Measurements from ENCODE around the gene EHMT2. TPM values are rescaled to one million over a fixed set of nuclear protein-coding genes. Genes with fewer than 3 reads are reported as not detected.
A peak's percentile ranks its signal among the peaks of the same experiment; 100 is the strongest.

The EHMT2 gene
- total and polyA plus RNA-seq, 2 of the 8 experiments (the other 6 are each of a cell fraction or from before 2014, with no cell fraction given), result 125 to 177 TPM

DNA sequence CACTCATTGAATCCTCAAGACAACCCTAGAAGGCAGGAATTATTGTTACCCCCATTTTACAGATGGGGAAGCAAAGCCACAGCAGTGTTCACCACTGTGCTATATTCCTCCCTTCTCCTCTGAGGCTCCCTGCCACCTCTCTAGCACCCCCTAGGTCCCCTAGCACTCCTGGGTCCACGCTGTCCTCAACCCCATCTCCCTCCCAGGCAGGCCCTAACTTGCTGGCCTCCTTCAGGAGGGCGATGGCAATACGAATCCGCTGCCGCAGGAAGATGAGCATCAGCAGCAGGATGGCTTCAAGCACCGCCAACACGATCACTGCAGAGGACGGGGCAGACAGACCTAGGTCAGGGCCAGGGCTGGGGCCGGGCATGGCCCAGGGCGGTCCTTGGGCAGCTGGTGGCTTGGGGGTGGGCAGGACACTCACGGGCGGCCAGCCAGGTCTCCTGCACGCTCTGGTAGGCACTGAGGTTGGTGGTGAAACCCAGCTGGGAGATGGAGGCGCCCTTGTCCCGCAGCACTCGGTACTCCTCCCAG, 27.0 kb downstream of the EHMT2 start (continued):
- TF ChIP-seq HDAC2 (IDR thresholded peaks at IDR 0.05; ENCODE audit: borderline replicate concordance in 1 of 2, low read depth in 2 of 2, low read length in 2 of 2), result 0 out of 4 replicates have a peak, but pooled peaks of 1 of the 2 experiments have one; percentile 59
- TF ChIP-seq JUN (IDR thresholded peaks at IDR 0.05; ENCODE audit: low read depth, low read length), result no peak
- no peak for TF ChIP-seq POLR2AphosphoS5 (IDR thresholded peaks at IDR 0.05; ENCODE audit: low read depth, low read length)
- TF ChIP-seq GABPA (IDR thresholded peaks at IDR 0.05; ENCODE audit: borderline replicate concordance, insufficient read depth, low read length), result no peak
- TF ChIP-seq TAF7 (optimal IDR thresholded peaks at IDR 0.05; ENCODE audit: borderline replicate concordance, low read depth, low read length), result no peak
- no peak for TF ChIP-seq HDAC6 (IDR thresholded peaks at IDR 0.05; ENCODE audit: low read depth, low read length)
- TF ChIP-seq RAD21 (IDR thresholded peaks at IDR 0.05 in 1 of 2, conservative IDR thresholded peaks at IDR 0.05 in 1 of 2; ENCODE audit: low read depth in 2 of 2, low read length in 2 of 2), result peak; percentile 24 to 37; a peak in 3 of 4 replicates
- no peak for TF ChIP-seq CHD1 (IDR thresholded peaks at IDR 0.05; ENCODE audit: low read depth, low read length)
- peak; percentile 64; the same call in 1 of the 2 replicates for TF ChIP-seq KDM1A (IDR thresholded peaks at IDR 0.05; ENCODE audit: borderline replicate concordance, low read length)

Measured in H1 (cell line).